Stomach (tissue), 9 donors: ENCODE data around the gene SPRING1. TPM values are rescaled to one million over a fixed set of nuclear protein-coding genes. Genes with fewer than 3 reads are reported as not detected.

Experiments used
- DNase-seq, 2 donors: peaks; one replicate each; pipeline versions ENCODE4 v3.0.0 to v3.0.0-alpha.2; 2013 to 2019
- H3K27ac ChIP-seq, 5 donors: fragments of 200-600 bp in 4 of 5; sonication (generic) in 4 of 5; one replicate each; pipeline ENCODE4 v1.5.1; 2013 to 2019; ENCODE audit warnings: mild to moderate bottlenecking in 1 of 5, moderate library complexity in 1 of 5
- H3K27me3 ChIP-seq, 3 donors: fragments of 200-600 bp; sonication (generic); one replicate each; pipeline ENCODE4 v1.5.1; 2017 to 2019; ENCODE audit warnings: mixed run types in 1 of 3
- H3K36me3 ChIP-seq, 4 donors: fragments of 200-600 bp; sonication (generic); 1 replicate in 3 of 4; 2 replicates in 1 of 4; pipeline ENCODE4 v1.5.1; 2016 to 2019
- H3K4me1 ChIP-seq, 4 donors: fragments of 200-600 bp; sonication (generic); one replicate each; pipeline ENCODE4 v1.5.1; 2016 to 2019
- H3K4me3 ChIP-seq, 4 donors: fragments of 200-600 bp; sonication (generic) in 3 of 4; one replicate each; pipeline ENCODE4 v1.5.1; 2016 to 2019; ENCODE audit warnings: mild to moderate bottlenecking in 1 of 4
- H3K9me3 ChIP-seq, 4 donors: fragments of 200-600 bp; sonication (generic); one replicate each; pipeline ENCODE4 v1.5.1; 2016 to 2019
- CTCF ChIP-seq, 7 experiments: fragments of 450-650 bp in 4 of 7; fragments of 200-600 bp in 3 of 7; sonication (generic) in 3 of 7; IDR thresholded peaks; one replicate each; pipeline ENCODE4 v1.5.1; 2016 to 2019; ENCODE audit warnings: antibody characterized with exemption in 7 of 7, control low read depth in 2 of 7, mild to moderate bottlenecking in 1 of 7
- EP300 ChIP-seq: sonication (generic); formaldehyde crosslinking; IDR thresholded peaks from one replicate; pipeline ENCODE4 v1.6.1; 2017; ENCODE audit warnings: antibody characterized with exemption
- POLR2A ChIP-seq, 4 donors: fragments of 450-650 bp; IDR thresholded peaks; one replicate each; pipeline ENCODE4 v1.6.1; 2016; ENCODE audit warnings: antibody characterized with exemption in 4 of 4, control low read depth in 2 of 4, mild to moderate bottlenecking in 1 of 4, moderate library complexity in 1 of 4
- POLR2AphosphoS5 ChIP-seq, 3 donors: sonication (generic); formaldehyde crosslinking; IDR thresholded peaks; one replicate each; pipeline ENCODE4 v1.6.1; 2016; ENCODE audit warnings: antibody characterized with exemption in 3 of 3
- WGBS, 5 donors: extraction: QIAGEN DNeasy Blood & Tissue Kit in 3 of 5; methylation state at CpG; one replicate each; pipeline versions ENCODE4 v1.1.5 to v1.1.7; 2013 to 2018; 5-methylcytosine and 5-hydroxymethylcytosine counted together
- intact Hi-C: fragments of 100-400 bp; cut with DNase I; formaldehyde crosslinking; loops from one replicate; pipeline ENCODE4 v1.15.1; 2023; ENCODE audit warnings: low total_unique reads
- polyA plus RNA-seq, 3 donors: library from polyadenylated mRNA; stranded (reverse); fragments of 200-250 nt; gene quantifications; one replicate each; pipeline ENCODE4 v1.2.3, GENCODE V29; 2013
- total RNA-seq, 5 donors: library from RNA; depleted of rRNA; stranded (reverse); fragments of >200 nt; gene quantifications; one replicate each; pipeline versions ENCODE4 v1.1.0 to v1.2.3, GENCODE V29; 2014 to 2016
- donor health status: healthy with polysubstance abuse.
- donor health status: Bipolar disorder and iron deficiency.
- donor health status: healthy.

Gene SPRING1
- total and polyA plus RNA-seq, 8 donors: 1.2 to 124 (median 23.4) TPM

DNA sequence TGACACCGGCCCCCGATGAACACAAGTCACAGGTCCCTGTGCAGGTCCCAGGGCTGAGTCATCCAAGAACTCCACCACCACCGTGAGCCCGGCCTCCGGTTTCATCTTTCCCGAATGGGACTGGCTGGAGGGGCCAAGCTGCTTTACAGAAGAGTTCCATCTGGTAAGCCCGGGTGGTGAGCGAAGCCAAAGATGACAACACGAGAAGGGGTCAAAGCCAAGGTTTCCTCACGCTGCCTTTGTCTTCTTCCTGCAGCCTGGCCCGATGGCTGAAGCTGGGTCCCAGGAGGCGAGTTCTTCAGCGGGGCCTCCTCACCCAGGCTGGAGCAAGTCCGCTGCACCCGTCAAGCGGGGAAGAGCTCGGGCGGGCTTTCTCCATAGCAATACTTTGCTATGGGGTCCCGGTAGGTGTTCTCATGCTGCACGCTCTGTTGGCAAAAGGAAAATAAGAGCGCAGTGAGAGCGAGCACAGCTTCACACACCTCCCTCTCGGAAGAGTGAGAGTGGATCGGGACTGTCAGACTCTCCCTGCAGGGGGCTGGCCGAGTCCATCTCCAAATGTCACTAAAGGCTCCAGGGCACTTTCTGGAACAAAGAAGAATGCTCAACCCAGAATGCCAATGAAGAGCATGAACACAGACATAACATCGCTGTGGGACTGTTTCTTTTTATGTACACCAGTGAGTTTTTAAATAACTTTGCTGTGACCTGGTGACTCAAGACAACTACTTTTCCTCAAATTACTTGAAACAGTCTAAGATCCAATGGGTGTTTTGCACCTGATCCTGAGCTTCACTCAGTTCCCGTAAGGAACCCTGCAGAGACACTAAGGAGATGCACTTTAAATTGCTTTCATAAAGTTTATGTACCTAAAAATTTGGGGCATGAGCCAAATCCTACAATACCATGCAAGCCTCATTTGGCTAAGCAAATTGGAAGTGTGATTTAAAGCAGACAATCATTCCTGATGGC is 20.1 kb downstream of the SPRING1 start:
- WGBS, 5 donors: 77 to 82% (median 79%) methylated on average over 27 of the region's 27 CpGs
- no peak overlapping the region for H3K4me3 ChIP-seq
- intact Hi-C loops: loop anchor here (10.0 kb wide), 1 partner anchor 713 kb away; no protein-coding TSS in a partner anchor
- peak overlapping the region in 2 of 5 donors; percentile 25 to 40 for H3K27ac ChIP-seq
- peaks cover 27 to 76% (median 72%) of the 10 kb centered on the region in 4 donors for H3K36me3 ChIP-seq
- peak in 1 of 2 donors; percentile 70 for DNase-seq
- H3K4me1 ChIP-seq: peaks cover 5 to 29% (median 22%) of the 10 kb centered on the region in 4 donors
- H3K9me3 ChIP-seq: no peaks in the 10 kb centered on the region
- TF ChIP-seq POLR2AphosphoS5 (IDR thresholded peaks at IDR 0.05): no peak
- no peak for TF ChIP-seq CTCF (IDR thresholded peaks at IDR 0.05)
- TF ChIP-seq EP300: no peak
- no peak for TF ChIP-seq POLR2A (IDR thresholded peaks at IDR 0.05)
- H3K27me3 ChIP-seq: no peaks in the 10 kb centered on the region

DNA sequence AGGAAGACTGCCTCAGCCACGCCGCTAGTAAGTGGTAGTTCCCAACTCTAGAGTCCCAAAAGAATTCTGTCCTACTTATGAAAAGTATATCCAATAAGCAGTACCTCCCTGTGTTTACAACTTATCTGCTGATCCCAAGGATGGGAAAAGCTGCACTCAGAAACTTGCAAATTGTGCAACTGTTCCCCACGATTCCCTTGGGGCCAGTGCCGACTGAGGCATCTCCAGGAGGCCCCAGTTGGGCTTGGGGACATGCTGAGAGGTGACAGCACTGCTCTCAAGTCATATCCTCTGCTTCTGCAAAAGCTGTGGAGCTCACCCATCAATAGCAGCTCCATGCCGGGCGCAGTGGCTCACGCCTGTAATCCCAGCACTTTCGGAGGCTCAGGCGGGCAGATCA is 23.7 kb downstream of the SPRING1 start:
- no peak for DNase-seq
- no peak overlapping the region for H3K27ac ChIP-seq
- H3K4me3 ChIP-seq: no peak overlapping the region
- TF ChIP-seq POLR2A (IDR thresholded peaks at IDR 0.05) (no peak), POLR2AphosphoS5 (IDR thresholded peaks at IDR 0.05) (no peak), CTCF (IDR thresholded peaks at IDR 0.05) (no peak), EP300 (no peak)
- intact Hi-C loops: loop anchor here (10.0 kb wide), 1 partner anchor 709 kb away; no protein-coding TSS in a partner anchor
- peaks cover 20 to 51% (median 48%) of the 10 kb centered on the region in 4 donors for H3K36me3 ChIP-seq
- no peaks in the 10 kb centered on the region for H3K9me3 ChIP-seq
- H3K4me1 ChIP-seq: peaks cover 2 to 22% (median 15%) of the 10 kb centered on the region in 4 donors
- H3K27me3 ChIP-seq: peaks cover 0 to 5% (median 0%) of the 10 kb centered on the region in 3 donors
- WGBS, 5 donors: 82 to 92% (median 90%) methylated on average over 4 to 9 of the region's 9 CpGs

DNA sequence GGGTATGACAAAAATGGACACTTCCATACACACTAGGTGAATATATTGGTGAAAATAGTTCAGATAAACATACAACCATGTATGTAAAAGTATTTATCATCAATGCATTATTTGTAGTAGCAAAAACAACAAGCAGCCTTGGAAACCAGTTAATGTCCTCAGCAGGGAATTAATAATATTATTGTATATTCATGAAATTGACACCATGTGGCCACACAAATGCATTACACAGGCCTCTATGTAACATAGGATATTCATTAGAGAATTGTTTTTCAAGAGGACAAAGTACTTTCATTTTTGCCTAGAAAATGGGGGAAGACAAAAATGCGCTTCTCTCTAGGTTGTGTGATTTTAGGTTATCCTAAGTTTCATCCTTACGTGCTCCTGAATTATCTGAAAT is 24.3 kb downstream of the SPRING1 start:
- TF ChIP-seq EP300 (no peak), CTCF (IDR thresholded peaks at IDR 0.05) (no peak), POLR2A (IDR thresholded peaks at IDR 0.05) (no peak), POLR2AphosphoS5 (IDR thresholded peaks at IDR 0.05) (no peak)
- H3K27ac ChIP-seq: no peak overlapping the region

GRCh38 chr12:116712458-116713303 is 25.2 kb downstream of the SPRING1 start:
- Histone ChIP-seq H3K36me3 (peaks cover 18 to 43% (median 40%) of the 10 kb centered on the region in 4 donors), H3K9me3 (no peaks in the 10 kb centered on the region), H3K27ac (no peak overlapping the region), H3K4me1 (peaks cover 5 to 21% (median 11%) of the 10 kb centered on the region in 4 donors), H3K4me3 (no peak overlapping the region), H3K27me3 (peaks cover 0 to 7% (median 0%) of the 10 kb centered on the region in 3 donors)
- intact Hi-C loops: loop anchor here (10.0 kb wide), 1 partner anchor 708 kb away; no protein-coding TSS in a partner anchor
- WGBS, 5 donors: 73 to 79% (median 75%) methylated on average over 17 of the region's 17 CpGs
- peak in 1 of 2 donors; percentile 43 for DNase-seq
- TF ChIP-seq POLR2A (IDR thresholded peaks at IDR 0.05) (no peak), POLR2AphosphoS5 (IDR thresholded peaks at IDR 0.05) (no peak), EP300 (no peak), CTCF (IDR thresholded peaks at IDR 0.05) (no peak)

More for the DNA sequence above, 24.3 kb downstream of the SPRING1 start:
- intact Hi-C loops: loop anchor here (10.0 kb wide), 1 partner anchor 709 kb away; no protein-coding TSS in a partner anchor
- Histone ChIP-seq H3K4me1 (peaks cover 9 to 22% (median 14%) of the 10 kb centered on the region in 4 donors), H3K27me3 (peaks cover 0 to 7% (median 0%) of the 10 kb centered on the region in 3 donors), H3K4me3 (no peak overlapping the region), H3K36me3 (peaks cover 20 to 47% (median 45%) of the 10 kb centered on the region in 4 donors), H3K9me3 (no peaks in the 10 kb centered on the region)
- WGBS, 5 donors: 94 to 100% (median 96%) methylated on average over 2 of the region's 2 CpGs
- no peak for DNase-seq
